Osteoblast (primary cell): ENCODE results near the gene ZNF771. TPM values are rescaled to one million over a fixed set of nuclear protein-coding genes. Genes with fewer than 3 reads are reported as not detected.

ENCODE experiments used
- DNase-seq: peaks from one replicate; pipeline ENCODE4 v3.0.0; 2011; ENCODE audit warnings: low spot score, mixed read lengths; ENCODE audit not compliant: insufficient read length; ENCODE audit errors: missing footprints
- H2AFZ ChIP-seq: 2 replicates; pipeline ENCODE4 v1.6.0; 2011; ENCODE audit warnings: mild to moderate bottlenecking, low read length
- H3K27ac ChIP-seq: 2 replicates; pipeline ENCODE4 v1.5.1; 2011; ENCODE audit warnings: mild to moderate bottlenecking, low read depth, low read length, moderate library complexity
- H3K27me3 ChIP-seq: 2 replicates; pipeline ENCODE4 v1.6.0; 2012; ENCODE audit warnings: mild to moderate bottlenecking, control low read depth, inconsistent platforms, low read length, moderate library complexity; ENCODE audit not compliant: insufficient read depth
- H3K36me3 ChIP-seq: 2 replicates; pipeline ENCODE4 v1.5.1; 2011; ENCODE audit warnings: mild to moderate bottlenecking, low read length, control low read depth, moderate library complexity; ENCODE audit not compliant: insufficient read depth
- H3K4me1 ChIP-seq: 2 replicates; pipeline ENCODE4 v1.5.1; 2011; ENCODE audit warnings: mild to moderate bottlenecking, low read length, control low read depth, moderate library complexity; ENCODE audit not compliant: insufficient read depth
- H3K4me2 ChIP-seq: 2 replicates; pipeline ENCODE4 v1.6.0; 2011; ENCODE audit warnings: mild to moderate bottlenecking, low read length; ENCODE audit not compliant: insufficient read depth
- H3K4me3 ChIP-seq: fragments of 200-600 bp; sonication (generic); 3 replicates; pipeline ENCODE4 v1.5.1; 2012; ENCODE audit warnings: mild to moderate bottlenecking, low read length, inconsistent platforms; ENCODE audit not compliant: insufficient read depth
- H3K79me2 ChIP-seq: 2 replicates; pipeline ENCODE4 v1.6.0; 2012; ENCODE audit warnings: mild to moderate bottlenecking, low read length, control low read depth, inconsistent platforms; ENCODE audit not compliant: insufficient read depth
- H3K9me3 ChIP-seq: 2 replicates; pipeline ENCODE4 v1.5.1; 2011; ENCODE audit warnings: low read depth, low read length, control low read depth
- H4K20me1 ChIP-seq: 2 replicates; pipeline ENCODE4 v1.6.0; 2012; ENCODE audit warnings: mild to moderate bottlenecking, low read length, control low read depth; ENCODE audit not compliant: insufficient read depth
- CTCF ChIP-seq: IDR thresholded peaks from 2 replicates; pipeline ENCODE4 v1.5.1; 2011; ENCODE audit warnings: mild to moderate bottlenecking, low read depth, low read length, moderate library complexity; ENCODE audit errors: extremely low read depth
- total RNA-seq: library from RNA; depleted of rRNA; stranded (reverse); fragments of >200 nt; gene quantifications from 2 replicates; pipeline ENCODE4 v1.2.3, GENCODE V29; 2012

The ZNF771 gene
- total RNA-seq, 1 donor = 14.8 TPM

GRCh38 chr16:30438835-30439234 is 31.4 kb downstream of the ZNF771 start:
- Histone ChIP-seq H3K4me2 (no peak overlapping the region), H3K9me3 (no peaks in the 10 kb centered on the region), H3K4me1 (no peaks in the 10 kb centered on the region), H3K27ac (no peak overlapping the region), H3K27me3 (no peaks in the 10 kb centered on the region), H2AFZ (no peak overlapping the region), H4K20me1 (no peaks in the 10 kb centered on the region), H3K4me3 (no peak overlapping the region), H3K79me2 (no peaks in the 10 kb centered on the region), H3K36me3 (peaks cover 4% of the 10 kb centered on the region)
- no peak for DNase-seq
- TF ChIP-seq CTCF = no peak

GRCh38 chr16:30439720-30440348 is 32.4 kb downstream of the ZNF771 start:
- no peak for TF ChIP-seq CTCF
- H3K4me2 ChIP-seq = no peak overlapping the region
- H3K4me3 ChIP-seq = no peak overlapping the region
- H3K9me3 ChIP-seq = no peaks in the 10 kb centered on the region
- no peak for DNase-seq
- no peak overlapping the region for H3K27ac ChIP-seq
- no peaks in the 10 kb centered on the region for H3K27me3 ChIP-seq
- peaks cover 6% of the 10 kb centered on the region for H3K4me1 ChIP-seq
- peaks cover 8% of the 10 kb centered on the region for H4K20me1 ChIP-seq
- H3K79me2 ChIP-seq = peaks cover 9% of the 10 kb centered on the region
- H2AFZ ChIP-seq = no peak overlapping the region
- peaks cover 12% of the 10 kb centered on the region for H3K36me3 ChIP-seq

- Histone ChIP-seq H3K4me3 (no peak overlapping the region), H4K20me1 (peaks cover 10% of the 10 kb centered on the region), H3K4me2 (no peak overlapping the region), H3K9me3 (no peaks in the 10 kb centered on the region), H3K4me1 (peaks cover 14% of the 10 kb centered on the region), H3K79me2 (peaks cover 16% of the 10 kb centered on the region), H3K27me3 (no peaks in the 10 kb centered on the region), H3K36me3 (peaks cover 12% of the 10 kb centered on the region), H3K27ac (no peak overlapping the region), H2AFZ (no peak overlapping the region)
- no peak for DNase-seq
- no peak for TF ChIP-seq CTCF
Observed at GRCh38 chr16:30443631-30444030, 36.2 kb downstream of the ZNF771 start.

GRCh38 chr16:30444231-30445148 is 37.1 kb downstream of the ZNF771 start:
- H3K27me3 ChIP-seq = no peaks in the 10 kb centered on the region
- peak overlapping the region; percentile 87 for H3K4me2 ChIP-seq
- DNase-seq = no peak
- H3K9me3 ChIP-seq = no peaks in the 10 kb centered on the region
- TF ChIP-seq CTCF = no peak
- peaks cover 14% of the 10 kb centered on the region for H3K4me1 ChIP-seq
- peaks cover 16% of the 10 kb centered on the region for H3K79me2 ChIP-seq
- H3K27ac ChIP-seq = peak overlapping the region; percentile 94
- peak overlapping the region; percentile 93 for H2AFZ ChIP-seq
- peaks cover 10% of the 10 kb centered on the region for H4K20me1 ChIP-seq
- H3K4me3 ChIP-seq = peak overlapping the region; percentile 92
- H3K36me3 ChIP-seq = peaks cover 12% of the 10 kb centered on the region
